ENCODE data around the gene GTF3C5.

DNA sequence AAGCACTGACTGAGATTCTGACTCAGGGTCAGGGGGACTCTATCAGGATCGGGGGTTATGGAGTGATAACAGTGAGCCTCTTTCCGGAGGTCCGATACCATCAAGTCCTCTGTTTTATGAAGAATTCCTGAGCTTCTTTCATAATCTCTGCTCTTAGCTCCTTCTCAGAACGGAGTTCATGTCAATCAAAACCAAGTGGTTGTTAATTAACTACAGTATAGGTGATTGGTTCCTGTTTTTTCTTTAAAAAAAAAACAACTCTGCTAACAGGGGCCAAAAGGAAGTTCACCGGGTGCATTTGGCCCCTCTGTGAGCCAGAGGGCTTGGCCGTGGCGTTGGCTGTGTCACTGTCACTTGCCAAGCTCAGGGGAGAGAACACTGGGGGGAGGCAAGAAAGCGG is 48.3 kb upstream of the GTF3C5 start:
- TF ChIP-seq CTCF (IDR thresholded peaks at IDR 0.05) (no peak), POLR2A (IDR thresholded peaks at IDR 0.05) (no peak)

All from right lobe of liver (tissue), 4 donors.